ENCODE data around the gene RNASEH1.

The RNASEH1 gene

DNA sequence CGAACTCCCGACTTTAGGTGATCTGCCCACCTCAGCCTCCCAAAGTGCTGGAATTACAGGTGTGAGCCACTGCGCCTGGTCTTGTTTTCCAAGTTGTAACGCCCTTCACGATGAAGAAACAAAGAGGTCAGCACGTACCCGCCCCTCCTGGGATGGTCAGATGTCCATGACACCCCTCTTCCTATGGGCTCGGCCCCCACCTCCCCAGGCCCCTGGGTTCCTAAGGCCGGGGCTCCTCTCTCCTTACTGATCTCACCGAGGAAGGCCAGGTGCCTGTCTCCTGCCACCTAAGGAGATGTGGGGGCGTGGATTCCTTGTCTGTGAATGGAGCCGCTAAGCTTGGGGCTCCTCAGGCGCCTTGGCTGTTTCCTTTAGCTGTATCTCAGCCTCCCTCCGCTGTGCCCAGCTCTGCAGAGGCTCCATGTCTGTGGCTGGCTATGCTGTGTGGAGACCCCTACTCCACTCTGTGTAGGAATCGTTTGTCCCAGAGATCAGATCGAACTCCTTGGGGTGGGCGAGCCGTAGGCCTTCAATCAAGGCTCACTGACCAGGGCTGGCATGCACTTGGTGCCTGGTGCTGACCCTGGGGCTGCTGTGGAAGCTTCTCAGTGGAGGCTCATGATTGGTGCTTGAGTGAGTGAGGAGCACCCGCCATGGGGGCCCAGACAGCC is 45.5 kb upstream of the RNASEH1 start:
- no peak for DNase-seq (ENCODE audit: low read depth)
- no peak overlapping the region for H3K4me3 ChIP-seq (ENCODE audit: low read depth, low read length)
- TF ChIP-seq CTCF (IDR thresholded peaks at IDR 0.05; ENCODE audit: low read depth, low read length, missing control alignments), result no peak

DNA sequence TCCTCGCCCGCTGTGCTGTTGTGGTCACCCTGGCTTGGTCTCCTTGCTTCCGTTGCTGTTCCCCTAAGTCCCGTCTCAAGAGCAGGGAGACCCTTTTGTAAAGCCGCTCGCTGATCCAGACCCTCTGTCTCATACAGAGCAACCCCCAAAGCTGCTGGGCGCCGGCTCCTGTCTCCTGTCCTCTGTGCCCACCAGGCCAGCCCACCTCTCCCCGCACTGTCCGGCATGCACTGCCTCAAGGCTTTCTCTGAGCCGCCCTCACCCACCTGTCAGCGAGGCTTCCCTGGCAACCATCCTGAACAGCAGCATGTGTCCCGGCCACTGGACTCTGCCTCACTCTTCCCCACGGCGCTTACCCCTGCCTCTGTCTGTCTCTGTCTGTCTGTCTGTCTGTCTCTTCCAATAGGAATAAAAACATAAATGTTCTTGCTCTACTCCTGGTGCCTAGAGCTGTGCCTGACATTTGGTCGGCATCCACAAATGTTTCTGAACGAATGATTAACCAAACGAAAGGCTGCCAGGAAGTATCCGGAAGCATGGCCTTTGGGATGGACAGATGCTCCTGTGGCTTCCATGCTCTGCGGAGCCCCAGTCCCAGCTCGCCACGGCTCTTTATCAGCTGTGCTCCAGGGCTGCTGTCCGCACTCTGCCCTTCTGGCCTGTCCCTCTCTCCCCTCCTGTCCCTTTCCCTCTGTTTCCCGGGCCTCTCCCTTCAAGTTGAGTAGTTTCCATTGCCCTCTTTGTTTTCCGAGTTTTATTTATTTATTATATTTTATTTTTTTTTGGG is 44.6 kb upstream of the RNASEH1 start:
- DNase-seq (ENCODE audit: low read depth), result no peak
- TF ChIP-seq CTCF (IDR thresholded peaks at IDR 0.05; ENCODE audit: low read depth, low read length, missing control alignments), result no peak
- H3K4me3 ChIP-seq (ENCODE audit: low read depth, low read length), result no peak overlapping the region

DNA sequence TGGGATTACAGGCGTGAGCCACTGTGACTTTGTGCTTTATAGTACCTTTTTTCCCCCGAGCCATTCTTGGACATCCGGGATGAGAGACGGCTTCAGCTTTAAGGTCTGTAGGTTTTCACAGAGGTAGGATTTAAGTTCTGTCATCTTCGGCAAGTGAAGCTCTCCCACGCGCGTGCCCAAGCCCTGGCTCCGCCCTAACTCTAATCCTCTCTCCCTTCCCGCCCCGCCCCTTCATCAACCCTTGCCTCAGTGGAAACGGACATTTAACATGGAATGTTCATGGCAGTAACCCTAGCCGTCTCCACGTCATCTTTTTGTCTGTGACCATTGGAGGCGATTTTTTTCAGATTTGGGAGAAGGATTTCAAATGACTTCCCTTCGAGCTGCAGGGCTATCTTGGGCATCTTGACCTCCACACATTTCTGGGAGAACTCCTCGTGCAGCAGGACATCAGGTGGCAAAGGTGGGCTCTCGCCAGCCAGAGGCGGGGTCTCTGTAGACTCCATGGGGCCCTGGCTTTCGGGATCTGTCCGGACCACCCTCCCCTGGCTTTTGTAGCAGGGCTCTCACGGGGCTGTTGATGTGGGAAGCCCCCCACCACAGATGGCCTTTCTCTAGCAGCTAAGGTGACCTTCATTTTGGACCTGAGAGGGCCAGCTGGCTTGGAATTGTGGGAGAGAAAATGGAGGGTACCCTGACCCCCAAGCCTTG is 43.6 kb upstream of the RNASEH1 start:
- TF ChIP-seq CTCF (IDR thresholded peaks at IDR 0.05; ENCODE audit: low read depth, low read length, missing control alignments), result no peak
- H3K4me3 ChIP-seq (ENCODE audit: low read depth, low read length), result no peak overlapping the region
- DNase-seq (ENCODE audit: low read depth), result no peak

GRCh38 chr2:3600256-3600855 is 42.2 kb upstream of the RNASEH1 start:
- no peak for TF ChIP-seq CTCF (IDR thresholded peaks at IDR 0.05; ENCODE audit: low read depth, low read length, missing control alignments)
- no peak overlapping the region for H3K4me3 ChIP-seq (ENCODE audit: low read depth, low read length)
- no peak for DNase-seq (ENCODE audit: low read depth)

DNA sequence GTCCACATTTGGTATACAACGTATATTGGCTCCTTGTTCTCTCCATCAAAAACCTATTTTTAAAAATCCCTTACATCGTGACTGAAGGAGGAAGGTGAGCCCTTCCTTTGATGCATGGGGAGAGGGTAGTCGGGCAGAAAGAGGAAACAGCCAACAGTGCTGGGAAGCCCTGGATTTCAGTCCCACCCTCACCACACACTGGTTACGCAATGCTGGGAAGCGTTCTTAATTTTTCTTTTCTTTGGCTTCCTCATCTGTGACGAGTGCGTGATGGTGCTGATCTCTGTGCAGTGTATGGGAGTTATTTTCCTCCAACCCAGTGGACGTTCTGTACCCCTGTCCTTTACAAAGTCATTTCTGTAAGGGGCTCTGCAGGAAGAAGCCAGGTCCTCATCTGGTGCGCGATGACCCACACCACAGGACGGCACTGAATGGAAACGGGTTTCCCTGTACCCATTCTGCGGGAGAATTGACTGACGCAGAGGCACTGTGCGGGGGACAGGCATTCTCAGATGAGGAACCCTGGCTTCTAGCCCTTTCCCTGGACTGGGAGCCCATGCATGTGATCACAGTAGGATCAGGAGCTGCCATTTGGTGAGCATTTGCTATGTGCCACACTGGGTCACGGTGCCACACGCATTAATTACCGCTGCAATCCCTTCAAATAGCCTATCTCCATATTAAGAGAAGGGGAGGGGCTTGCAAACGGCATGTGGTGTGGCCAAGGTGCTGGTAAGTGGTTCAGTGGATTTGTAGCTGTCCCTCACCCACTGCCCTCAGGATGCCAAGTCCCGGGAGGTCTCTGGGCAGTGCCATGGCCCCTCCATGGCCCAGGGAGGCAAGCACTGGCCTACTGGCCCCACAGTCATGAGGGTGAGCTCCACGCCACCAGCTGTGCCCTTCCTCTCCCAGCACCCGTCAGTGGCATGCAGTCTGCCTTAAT is 41.0 kb upstream of the RNASEH1 start:
- no peak overlapping the region for H3K4me3 ChIP-seq (ENCODE audit: low read depth, low read length)
- TF ChIP-seq CTCF (IDR thresholded peaks at IDR 0.05; ENCODE audit: low read depth, low read length, missing control alignments), result no peak
- DNase-seq (ENCODE audit: low read depth), result no peak

Data from GM12864 (cell line).